Subcutaneous abdominal adipose tissue (tissue), 5 donors: ENCODE measurements around the gene MEIS2.
A peak's percentile ranks its signal among the peaks of the same experiment; 100 is the strongest.

Experiments
- H3K27ac ChIP-seq: one replicate; pipeline ENCODE4 v1.7.0; 2013; ENCODE audit warnings: low read depth, mild to moderate bottlenecking, inconsistent platforms, low read length, moderate library complexity
- H3K27me3 ChIP-seq, 5 donors: one replicate each; pipeline ENCODE4 v1.7.0; 2013; ENCODE audit warnings: low read length in 5 of 5, inconsistent platforms in 1 of 5; ENCODE audit not compliant: control insufficient read depth in 5 of 5, insufficient read depth in 4 of 5
- H3K36me3 ChIP-seq, 5 donors: one replicate each; pipeline ENCODE4 v1.7.0; 2013; ENCODE audit warnings: low read length in 5 of 5; ENCODE audit not compliant: control insufficient read depth in 5 of 5, insufficient read depth in 5 of 5
- H3K4me1 ChIP-seq, 5 donors: one replicate each; pipeline ENCODE4 v1.7.0; 2013; ENCODE audit warnings: low read length in 5 of 5, mild to moderate bottlenecking in 3 of 5, moderate library complexity in 1 of 5; ENCODE audit not compliant: control insufficient read depth in 5 of 5, insufficient read depth in 5 of 5
- H3K4me3 ChIP-seq, 5 donors: one replicate each; pipeline ENCODE4 v1.7.0; 2013; ENCODE audit warnings: low read length in 5 of 5, low read depth in 1 of 5
- H3K9ac ChIP-seq, 5 donors: one replicate each; pipeline ENCODE4 v1.7.0; 2013; ENCODE audit warnings: low read length in 5 of 5, mild to moderate bottlenecking in 4 of 5, moderate library complexity in 3 of 5
- H3K9me3 ChIP-seq, 5 donors: one replicate each; pipeline ENCODE4 v1.7.0; 2013; ENCODE audit warnings: low read length in 5 of 5; ENCODE audit not compliant: control insufficient read depth in 5 of 5
- donor health status: healthy.
- donor health status: healthy.
- donor health status: healthy.
- donor health status: healthy.
- donor health status: healthy.

The MEIS2 gene

GRCh38 chr15:37093480-37094332 is 6.6 kb downstream of the MEIS2 start:
- peaks cover 0 to 52% (median 43%) of the 10 kb centered on the region in 5 donors for H3K4me1 ChIP-seq

GRCh38 chr15:37090543-37091175 is 9.7 kb downstream of the MEIS2 start:
- no peak overlapping the region for H3K4me3 ChIP-seq
- H3K4me1 ChIP-seq, result peaks cover 0 to 34% (median 14%) of the 10 kb centered on the region in 5 donors
- peaks cover 0 to 5% (median 0%) of the 10 kb centered on the region in 5 donors for H3K27me3 ChIP-seq
- H3K36me3 ChIP-seq, result peaks cover 0 to 9% (median 0%) of the 10 kb centered on the region in 5 donors
- no peak overlapping the region for H3K27ac ChIP-seq
- no peaks in the 10 kb centered on the region for H3K9me3 ChIP-seq
- H3K9ac ChIP-seq, result no peak overlapping the region

More at GRCh38 chr15:37093480-37094332, 6.6 kb downstream of the MEIS2 start:
- Histone ChIP-seq H3K9me3 (no peaks in the 10 kb centered on the region), H3K36me3 (peaks cover 0 to 9% (median 0%) of the 10 kb centered on the region in 5 donors), H3K27me3 (peaks cover 0 to 28% (median 12%) of the 10 kb centered on the region in 5 donors), H3K27ac (peak overlapping the region; percentile 10), H3K4me3 (peak overlapping the region in 1 of 5 donors; percentile 20), H3K9ac (no peak overlapping the region)

- no peak overlapping the region for H3K27ac ChIP-seq
- peaks cover 0 to 11% (median 2%) of the 10 kb centered on the region in 5 donors for H3K36me3 ChIP-seq
- no peak overlapping the region for H3K9ac ChIP-seq
- H3K4me1 ChIP-seq, result peaks cover 0 to 18% (median 1%) of the 10 kb centered on the region in 5 donors
- H3K4me3 ChIP-seq, result no peak overlapping the region
- H3K9me3 ChIP-seq, result no peaks in the 10 kb centered on the region
- H3K27me3 ChIP-seq, result no peaks in the 10 kb centered on the region
Observed at GRCh38 chr15:37088436-37088835, 11.9 kb downstream of the MEIS2 start.

GRCh38 chr15:37087131-37087588 is 13.2 kb downstream of the MEIS2 start:
- Histone ChIP-seq H3K27me3 (no peaks in the 10 kb centered on the region), H3K4me3 (no peak overlapping the region), H3K9ac (no peak overlapping the region), H3K27ac (no peak overlapping the region), H3K9me3 (no peaks in the 10 kb centered on the region), H3K36me3 (peaks cover 0 to 12% (median 2%) of the 10 kb centered on the region in 5 donors), H3K4me1 (peaks cover 0 to 10% (median 0%) of the 10 kb centered on the region in 5 donors)

- no peak overlapping the region for H3K4me3 ChIP-seq
- H3K36me3 ChIP-seq, result peaks cover 0 to 15% (median 2%) of the 10 kb centered on the region in 5 donors
- no peaks in the 10 kb centered on the region for H3K27me3 ChIP-seq
- no peak overlapping the region for H3K27ac ChIP-seq
- no peak overlapping the region for H3K9ac ChIP-seq
- H3K9me3 ChIP-seq, result no peaks in the 10 kb centered on the region
- H3K4me1 ChIP-seq, result peaks cover 0 to 10% (median 2%) of the 10 kb centered on the region in 5 donors
Observed at GRCh38 chr15:37086521-37086920, 13.8 kb downstream of the MEIS2 start.

GRCh38 chr15:37086120-37086519 is 14.2 kb downstream of the MEIS2 start:
- peaks cover 0 to 11% (median 2%) of the 10 kb centered on the region in 5 donors for H3K36me3 ChIP-seq
- no peak overlapping the region for H3K9ac ChIP-seq
- H3K4me3 ChIP-seq, result no peak overlapping the region
- H3K4me1 ChIP-seq, result peaks cover 0 to 10% (median 2%) of the 10 kb centered on the region in 5 donors
- H3K9me3 ChIP-seq, result no peaks in the 10 kb centered on the region
- no peaks in the 10 kb centered on the region for H3K27me3 ChIP-seq
- no peak overlapping the region for H3K27ac ChIP-seq

GRCh38 chr15:37084602-37085001 is 15.7 kb downstream of the MEIS2 start:
- Histone ChIP-seq H3K9ac (no peak overlapping the region), H3K27me3 (no peaks in the 10 kb centered on the region), H3K27ac (no peak overlapping the region), H3K4me3 (no peak overlapping the region), H3K36me3 (peaks cover 0 to 11% (median 2%) of the 10 kb centered on the region in 5 donors), H3K4me1 (peaks cover 0 to 17% (median 9%) of the 10 kb centered on the region in 5 donors), H3K9me3 (no peaks in the 10 kb centered on the region)

GRCh38 chr15:37083610-37084009 is 16.7 kb downstream of the MEIS2 start:
- Histone ChIP-seq H3K9ac (no peak overlapping the region), H3K36me3 (peaks cover 0 to 11% (median 2%) of the 10 kb centered on the region in 5 donors), H3K4me1 (peaks cover 0 to 18% (median 10%) of the 10 kb centered on the region in 5 donors), H3K27ac (no peak overlapping the region), H3K9me3 (no peaks in the 10 kb centered on the region), H3K4me3 (no peak overlapping the region), H3K27me3 (no peaks in the 10 kb centered on the region)

GRCh38 chr15:37081983-37082382 is 18.4 kb downstream of the MEIS2 start:
- no peak overlapping the region for H3K27ac ChIP-seq
- peaks cover 0 to 12% (median 2%) of the 10 kb centered on the region in 5 donors for H3K36me3 ChIP-seq
- H3K4me1 ChIP-seq, result peaks cover 0 to 18% (median 10%) of the 10 kb centered on the region in 5 donors
- H3K9ac ChIP-seq, result no peak overlapping the region
- no peak overlapping the region for H3K4me3 ChIP-seq
- no peaks in the 10 kb centered on the region for H3K9me3 ChIP-seq
- H3K27me3 ChIP-seq, result no peaks in the 10 kb centered on the region
